Measurements from ENCODE around the gene SPATA33. TPM values are rescaled to one million over a fixed set of nuclear protein-coding genes. Genes with fewer than 3 reads are reported as not detected.

The SPATA33 gene
- 1.1 and 1.5 TPM in 2 replicates for total RNA-seq (ENCODE audit: low replicate concordance)

GRCh38 chr16:89657442-89658220, at the start of gene SPATA33, which contains the start of gene CHMP1A:
TSS of gene SPATA33 (plus strand) at chr16:89657836. CDS start at chr16:89657912, 76 bp downstream.
TSS of gene CHMP1A (minus strand) at chr16:89657708. CDS start at chr16:89657588, 120 bp downstream.

GRCh38 chr16:89613231-89613953, 44.2 kb upstream of the SPATA33 start, which contains the start of gene DPEP1:
TSS of gene DPEP1 (plus strand) at chr16:89613642. CDS start at chr16:89630411, 16,769 bp downstream.

GRCh38 chr16:89686520-89687091, 29.0 kb downstream of the SPATA33 start, which contains the start of gene CDK10:
TSS of gene CDK10 (plus strand) at chr16:89686689. CDS start at chr16:89686711, 22 bp downstream.

GRCh38 chr16:89701425-89702406, 44.1 kb downstream of the SPATA33 start, which contains the start of gene SPATA2L:
TSS of gene SPATA2L (minus strand) at chr16:89701705. CDS start at chr16:89701232, 473 bp downstream.

Other genes starting within 250 kb of the SPATA33 start
- gene ANKRD11, start 167.3 kb upstream of the SPATA33 start, total RNA-seq (ENCODE audit: low replicate concordance): 44.3 and 56.5 TPM in 2 replicates
- gene SPG7, start 149.4 kb upstream of the SPATA33 start, total RNA-seq (ENCODE audit: low replicate concordance): 82.7 and 127 TPM in 2 replicates
- 3,602 and 3,770 TPM in 2 replicates for gene RPL13, start 97.2 kb upstream of the SPATA33 start, total RNA-seq (ENCODE audit: low replicate concordance)
- gene CPNE7, start 82.1 kb upstream of the SPATA33 start, total RNA-seq (ENCODE audit: low replicate concordance): 2.9 and 9.1 TPM in 2 replicates
- gene DPEP1, start 44.2 kb upstream of the SPATA33 start, total RNA-seq (ENCODE audit: low replicate concordance): under 0.01 and 0.15 TPM in 2 replicates
- gene CHMP1A, start 128 bp upstream of the SPATA33 start, total RNA-seq (ENCODE audit: low replicate concordance): 81.0 and 154 TPM in 2 replicates
- 30.7 and 38.7 TPM in 2 replicates for gene CDK10, start 28.9 kb downstream of the SPATA33 start, total RNA-seq (ENCODE audit: low replicate concordance)
- 5.3 and 11.1 TPM in 2 replicates for gene SPATA2L, start 43.9 kb downstream of the SPATA33 start, total RNA-seq (ENCODE audit: low replicate concordance)
- gene VPS9D1, start 63.1 kb downstream of the SPATA33 start, total RNA-seq (ENCODE audit: low replicate concordance): 5.6 and 7.3 TPM in 2 replicates
- gene ZNF276, start 63.7 kb downstream of the SPATA33 start, total RNA-seq (ENCODE audit: low replicate concordance): 8.5 and 13.5 TPM in 2 replicates
- gene FANCA, start 158.8 kb downstream of the SPATA33 start, total RNA-seq (ENCODE audit: low replicate concordance): 2.6 and 3.1 TPM in 2 replicates
- gene SPIRE2, start 170.6 kb downstream of the SPATA33 start, total RNA-seq (ENCODE audit: low replicate concordance): 0.30 and 2.7 TPM in 2 replicates
- 229 and 319 TPM in 2 replicates for gene TCF25, start 215.8 kb downstream of the SPATA33 start, total RNA-seq (ENCODE audit: low replicate concordance)

Data from smooth muscle cell of the coronary artery (primary cell).